Transverse colon (tissue), 4 donors: Measurements from ENCODE around the gene TMEM220.

Experiments
- CTCF ChIP-seq, 5 experiments: fragments of 200-600 bp in 3 of 5; fragments of 450-650 bp in 2 of 5; sonication (generic) in 3 of 5; IDR thresholded peaks; 1 replicate in 2 of 5; 2 replicates in 3 of 5; pipeline ENCODE4 v1.5.1; 2016 to 2017; ENCODE audit warnings: antibody characterized with exemption in 5 of 5, inconsistent platforms in 3 of 5, mild to moderate bottlenecking in 2 of 5, moderate library complexity in 1 of 5
- POLR2AphosphoS5 ChIP-seq, 3 donors: sonication (generic); formaldehyde crosslinking; IDR thresholded peaks; one replicate each; pipeline ENCODE4 v1.6.1; 2016; ENCODE audit warnings: antibody characterized with exemption in 3 of 3

- TF ChIP-seq CTCF (IDR thresholded peaks at IDR 0.05): no peak
- no peak for TF ChIP-seq POLR2AphosphoS5 (IDR thresholded peaks at IDR 0.05)
Observed at GRCh38 chr17:10735251-10735650, 5.4 kb upstream of the TMEM220 start.
